Gastroesophageal sphincter (tissue), 4 donors: ENCODE results near the gene FMR1. TPM values are rescaled to one million over a fixed set of nuclear protein-coding genes. Genes with fewer than 3 reads are reported as not detected.

Experiments used
- ATAC-seq: fragments of 150-250 bp; one replicate; pipeline ENCODE4 v1.9.1; 2016; ENCODE audit warnings: mild to moderate bottlenecking, moderate library complexity
- H3K27ac ChIP-seq, 4 donors: fragments of 200-600 bp; sonication (generic) in 3 of 4; 1 replicate in 3 of 4; 2 replicates in 1 of 4; pipeline ENCODE4 v1.5.1; 2016 to 2019
- H3K27me3 ChIP-seq: fragments of 200-600 bp; sonication (generic); one replicate; pipeline ENCODE4 v1.5.1; 2019
- H3K36me3 ChIP-seq, 2 donors: fragments of 200-600 bp; sonication (generic); one replicate each; pipeline ENCODE4 v1.5.1; 2019; ENCODE audit warnings: control low read depth in 1 of 2
- H3K4me1 ChIP-seq, 3 donors: fragments of 200-600 bp; sonication (generic); 1 replicate in 2 of 3; 2 replicates in 1 of 3; pipeline ENCODE4 v1.5.1; 2016 to 2019; ENCODE audit warnings: control low read depth in 2 of 3
- H3K4me3 ChIP-seq, 2 donors: fragments of 200-600 bp; sonication (generic); one replicate each; pipeline ENCODE4 v1.5.1; 2019; ENCODE audit warnings: mild to moderate bottlenecking in 1 of 2, moderate library complexity in 1 of 2
- H3K9me3 ChIP-seq, 3 donors: fragments of 200-600 bp; sonication (generic); one replicate each; pipeline ENCODE4 v1.5.1; 2017 to 2019; ENCODE audit warnings: control low read depth in 2 of 3
- CTCF ChIP-seq, 4 experiments: fragments of 200-600 bp in 2 of 4; fragments of 450-650 bp in 2 of 4; sonication (generic) in 1 of 4; IDR thresholded peaks; one replicate each; pipeline ENCODE4 v1.5.1; 2017 to 2019; ENCODE audit warnings: antibody characterized with exemption in 4 of 4, mild to moderate bottlenecking in 2 of 4, moderate library complexity in 2 of 4
- EP300 ChIP-seq: sonication (generic); formaldehyde crosslinking; IDR thresholded peaks from one replicate; pipeline ENCODE4 v1.6.1; 2017; ENCODE audit warnings: antibody characterized with exemption, mild to moderate bottlenecking
- POLR2A ChIP-seq, 2 donors: fragments of 450-650 bp; IDR thresholded peaks; one replicate each; pipeline ENCODE4 v1.6.1; 2017; ENCODE audit warnings: antibody characterized with exemption in 2 of 2, mild to moderate bottlenecking in 2 of 2, moderate library complexity in 1 of 2
- POLR2AphosphoS5 ChIP-seq: sonication (generic); formaldehyde crosslinking; IDR thresholded peaks from one replicate; pipeline ENCODE4 v1.6.1; 2017; ENCODE audit warnings: antibody characterized with exemption
- WGBS, 2 donors: methylation state at CpG; one replicate each; pipeline ENCODE4 v1.1.5; 2018; ENCODE audit warnings: low coverage in 1 of 2; 5-methylcytosine and 5-hydroxymethylcytosine counted together
- total RNA-seq, 4 donors: library from RNA; depleted of rRNA; stranded (reverse); fragments of >200 nt; gene quantifications; one replicate each; pipeline ENCODE4 v1.1.0, GENCODE V29; 2016

The FMR1 gene
- total RNA-seq, 4 donors from 2014 or later: 23.2 to 36.6 (median 31.5) TPM

GRCh38 chrX:147902270-147902669 is 9.4 kb upstream of the FMR1 start:
- H3K27ac ChIP-seq: no peak overlapping the region
- no peak for TF ChIP-seq EP300
- no peak for TF ChIP-seq POLR2A (IDR thresholded peaks at IDR 0.05)
- TF ChIP-seq POLR2AphosphoS5: no peak
- TF ChIP-seq CTCF (IDR thresholded peaks at IDR 0.05): no peak
- H3K4me1 ChIP-seq: no peaks in the 10 kb centered on the region
- no peak for ATAC-seq
- WGBS, 2 donors: 56 to 67% methylated on average over 1 to 2 of the region's 2 CpGs
- H3K9me3 ChIP-seq: no peaks in the 10 kb centered on the region
- H3K4me3 ChIP-seq: no peak overlapping the region
- no peaks in the 10 kb centered on the region for H3K36me3 ChIP-seq
- H3K27me3 ChIP-seq: no peaks in the 10 kb centered on the region

DNA sequence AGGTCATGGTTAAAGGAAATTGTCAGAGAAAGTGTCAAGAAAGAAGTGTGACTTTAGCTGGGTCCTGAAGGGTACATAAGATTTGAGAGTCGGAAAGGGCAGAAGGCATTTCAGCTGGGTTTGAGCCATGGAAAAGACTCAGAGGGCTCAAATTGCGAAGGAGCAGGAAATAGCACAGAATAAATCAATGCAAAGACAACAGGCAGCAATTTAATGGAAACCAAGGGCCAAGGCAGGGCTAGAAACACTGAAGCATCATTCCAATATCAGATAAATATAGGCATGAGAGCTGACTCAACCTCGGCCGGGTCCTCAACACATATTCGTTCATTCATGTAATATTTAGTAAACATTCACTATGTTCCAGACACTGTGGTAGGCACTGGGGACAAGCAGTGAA is 3.6 kb upstream of the FMR1 start:
- TF ChIP-seq CTCF (IDR thresholded peaks at IDR 0.05) (no peak), POLR2AphosphoS5 (no peak), EP300 (no peak), POLR2A (IDR thresholded peaks at IDR 0.05) (no peak)
- WGBS, 2 donors: 69 to 100% methylated on average over 1 to 4 of the region's 5 CpGs
- no peak overlapping the region for H3K27ac ChIP-seq
- no peak for ATAC-seq
- H3K4me3 ChIP-seq: no peak overlapping the region
- peaks cover 0 to 7% (median 0%) of the 10 kb centered on the region in 3 donors for H3K4me1 ChIP-seq
- H3K36me3 ChIP-seq: no peaks in the 10 kb centered on the region
- H3K9me3 ChIP-seq: no peaks in the 10 kb centered on the region
- H3K27me3 ChIP-seq: no peaks in the 10 kb centered on the region

- no peak overlapping the region for H3K27ac ChIP-seq
- no peak for TF ChIP-seq POLR2AphosphoS5
- TF ChIP-seq POLR2A (IDR thresholded peaks at IDR 0.05): no peak
- no peak for TF ChIP-seq CTCF (IDR thresholded peaks at IDR 0.05)
- TF ChIP-seq EP300: no peak
- H3K4me3 ChIP-seq: no peak overlapping the region
- 76 to 80% methylated on average over 1 to 5 of the region's 9 CpGs for WGBS, 2 donors
- peaks cover 0 to 32% (median 0%) of the 10 kb centered on the region in 3 donors for H3K4me1 ChIP-seq
- ATAC-seq: no peak
- H3K9me3 ChIP-seq: no peaks in the 10 kb centered on the region
- H3K27me3 ChIP-seq: no peaks in the 10 kb centered on the region
- no peaks in the 10 kb centered on the region for H3K36me3 ChIP-seq
Observed at GRCh38 chrX:147910607-147911006, 1.1 kb upstream of the FMR1 start.

DNA sequence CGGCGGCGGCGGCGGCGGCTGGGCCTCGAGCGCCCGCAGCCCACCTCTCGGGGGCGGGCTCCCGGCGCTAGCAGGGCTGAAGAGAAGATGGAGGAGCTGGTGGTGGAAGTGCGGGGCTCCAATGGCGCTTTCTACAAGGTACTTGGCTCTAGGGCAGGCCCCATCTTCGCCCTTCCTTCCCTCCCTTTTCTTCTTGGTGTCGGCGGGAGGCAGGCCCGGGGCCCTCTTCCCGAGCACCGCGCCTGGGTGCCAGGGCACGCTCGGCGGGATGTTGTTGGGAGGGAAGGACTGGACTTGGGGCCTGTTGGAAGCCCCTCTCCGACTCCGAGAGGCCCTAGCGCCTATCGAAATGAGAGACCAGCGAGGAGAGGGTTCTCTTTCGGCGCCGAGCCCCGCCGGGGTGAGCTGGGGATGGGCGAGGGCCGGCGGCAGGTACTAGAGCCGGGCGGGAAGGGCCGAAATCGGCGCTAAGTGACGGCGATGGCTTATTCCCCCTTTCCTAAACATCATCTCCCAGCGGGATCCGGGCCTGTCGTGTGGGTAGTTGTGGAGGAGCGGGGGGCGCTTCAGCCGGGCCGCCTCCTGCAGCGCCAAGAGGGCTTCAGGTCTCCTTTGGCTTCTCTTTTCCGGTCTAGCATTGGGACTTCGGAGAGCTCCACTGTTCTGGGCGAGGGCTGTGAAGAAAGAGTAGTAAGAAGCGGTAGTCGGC is 528 bp downstream of the FMR1 start:
- Histone ChIP-seq H3K4me1 (peaks cover 0 to 43% (median 0%) of the 10 kb centered on the region in 3 donors), H3K36me3 (no peaks in the 10 kb centered on the region), H3K4me3 (peak overlapping the region; percentile 67 to 71), H3K27me3 (no peaks in the 10 kb centered on the region), H3K27ac (peak overlapping the region; percentile 85 to 92 (median 88)), H3K9me3 (no peaks in the 10 kb centered on the region)
- no peak for TF ChIP-seq EP300
- no peak for TF ChIP-seq POLR2A (IDR thresholded peaks at IDR 0.05)
- TF ChIP-seq POLR2AphosphoS5: no peak
- no peak for TF ChIP-seq CTCF (IDR thresholded peaks at IDR 0.05)
- peak; percentile 21 for ATAC-seq
- 17% methylated on average over 2 of the region's 58 CpGs; no CpG with 5 or more reads in 1 of the 2 donors for WGBS, 2 donors

DNA sequence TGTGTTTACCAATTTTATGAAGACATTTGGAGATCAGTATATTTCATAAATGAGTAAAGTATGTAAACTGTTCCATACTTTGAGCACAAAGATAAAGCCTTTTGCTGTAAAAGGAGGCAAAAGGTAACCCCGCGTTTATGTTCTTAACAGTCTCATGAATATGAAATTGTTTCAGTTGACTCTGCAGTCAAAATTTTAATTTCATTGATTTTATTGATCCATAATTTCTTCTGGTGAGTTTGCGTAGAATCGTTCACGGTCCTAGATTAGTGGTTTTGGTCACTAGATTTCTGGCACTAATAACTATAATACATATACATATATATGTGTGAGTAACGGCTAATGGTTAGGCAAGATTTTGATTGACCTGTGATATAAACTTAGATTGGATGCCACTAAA is 1.9 kb downstream of the FMR1 start:
- no peak overlapping the region for H3K27ac ChIP-seq
- H3K4me3 ChIP-seq: peak overlapping the region in 1 of 2 donors; percentile 71
- no peaks in the 10 kb centered on the region for H3K9me3 ChIP-seq
- H3K4me1 ChIP-seq: peaks cover 0 to 45% (median 0%) of the 10 kb centered on the region in 3 donors
- WGBS, 2 donors: 43 to 69% methylated on average over 4 to 5 of the region's 6 CpGs
- no peaks in the 10 kb centered on the region for H3K36me3 ChIP-seq
- no peaks in the 10 kb centered on the region for H3K27me3 ChIP-seq
- no peak for ATAC-seq
- TF ChIP-seq POLR2A (IDR thresholded peaks at IDR 0.05): no peak
- TF ChIP-seq POLR2AphosphoS5: no peak
- no peak for TF ChIP-seq CTCF (IDR thresholded peaks at IDR 0.05)
- TF ChIP-seq EP300: no peak
